ENCODE measurements around the gene ARMCX5.
A peak's percentile ranks its signal among the peaks of the same experiment; 100 is the strongest.

The ARMCX5 gene

GRCh38 chrX:102627640-102628039 is 28.3 kb downstream of the ARMCX5 start:
- Histone ChIP-seq H3K36me3 (ENCODE audit: control insufficient read depth, insufficient read depth, low read length) (no peaks in the 10 kb centered on the region), H3K27me3 (replicated peaks; ENCODE audit: control insufficient read depth, insufficient read depth, low read length, poor library complexity, severe bottlenecking) (no peaks in the 10 kb centered on the region), H3K4me3 (ENCODE audit: insufficient read depth, low read depth, low read length, poor library complexity, severe bottlenecking) (no peak overlapping the region), H3K27ac (ENCODE audit: insufficient read depth, low read length, poor library complexity, severe bottlenecking) (no peak overlapping the region), H3K4me1 (ENCODE audit: control insufficient read depth, insufficient read depth, low read length, poor library complexity, severe bottlenecking) (no peaks in the 10 kb centered on the region), H3K9me3 (ENCODE audit: control insufficient read depth, low read length) (no peaks in the 10 kb centered on the region)
- no peak for DNase-seq

DNA sequence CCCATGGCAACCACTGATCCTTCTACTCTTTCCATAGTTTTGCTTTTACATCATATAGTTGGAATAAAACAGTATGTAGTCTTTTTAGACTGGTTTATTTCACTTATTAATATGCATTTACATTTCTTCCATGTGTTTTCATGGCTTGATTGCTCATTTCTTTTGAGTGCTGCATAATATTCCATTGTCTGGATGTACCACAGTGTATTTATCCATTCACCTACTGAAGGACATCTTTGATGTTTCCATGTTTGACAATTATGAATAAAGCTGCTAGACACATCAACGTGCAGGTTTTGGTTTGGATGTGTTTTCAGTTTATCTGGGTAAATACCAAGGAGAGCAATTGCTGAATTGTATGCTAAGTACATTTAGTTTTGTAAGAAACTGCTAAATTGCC is 38.2 kb downstream of the ARMCX5 start:
- H3K4me3 ChIP-seq (ENCODE audit: insufficient read depth, low read depth, low read length, poor library complexity, severe bottlenecking) = no peak overlapping the region
- no peaks in the 10 kb centered on the region for H3K36me3 ChIP-seq (ENCODE audit: control insufficient read depth, insufficient read depth, low read length)
- DNase-seq = no peak
- no peak overlapping the region for H3K27ac ChIP-seq (ENCODE audit: insufficient read depth, low read length, poor library complexity, severe bottlenecking)
- no peaks in the 10 kb centered on the region for H3K9me3 ChIP-seq (ENCODE audit: control insufficient read depth, low read length)
- no peaks in the 10 kb centered on the region for H3K27me3 ChIP-seq (replicated peaks; ENCODE audit: control insufficient read depth, insufficient read depth, low read length, poor library complexity, severe bottlenecking)
- H3K4me1 ChIP-seq (ENCODE audit: control insufficient read depth, insufficient read depth, low read length, poor library complexity, severe bottlenecking) = no peaks in the 10 kb centered on the region

DNA sequence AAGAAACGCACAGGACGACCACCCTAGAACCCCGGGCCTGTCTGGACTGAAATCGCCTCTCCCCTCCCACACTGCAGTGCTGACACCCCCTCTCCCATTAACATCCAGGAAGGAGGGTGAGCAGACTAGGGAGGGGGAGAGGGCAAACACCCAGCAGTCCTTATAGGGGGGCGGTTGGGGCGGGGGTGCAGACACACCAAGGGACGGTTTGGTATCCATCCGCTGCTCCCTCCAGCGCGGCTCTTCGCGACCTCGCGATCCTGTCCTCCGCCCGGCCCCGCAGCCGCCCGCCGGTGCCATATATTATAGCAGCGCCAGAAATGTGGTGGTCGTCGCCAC is 51.6 kb downstream of the ARMCX5 start:
- DNase-seq = no peak
- Histone ChIP-seq H3K4me1 (ENCODE audit: control insufficient read depth, insufficient read depth, low read length, poor library complexity, severe bottlenecking) (peaks cover 5% of the 10 kb centered on the region), H3K4me3 (ENCODE audit: insufficient read depth, low read depth, low read length, poor library complexity, severe bottlenecking) (peak overlapping the region; percentile 71), H3K27ac (ENCODE audit: insufficient read depth, low read length, poor library complexity, severe bottlenecking) (peak overlapping the region; percentile 14), H3K36me3 (ENCODE audit: control insufficient read depth, insufficient read depth, low read length) (no peaks in the 10 kb centered on the region), H3K9me3 (ENCODE audit: control insufficient read depth, low read length) (no peaks in the 10 kb centered on the region), H3K27me3 (replicated peaks; ENCODE audit: control insufficient read depth, insufficient read depth, low read length, poor library complexity, severe bottlenecking) (no peaks in the 10 kb centered on the region)

- peak within 1 kb of the TSS; percentile 67 for H3K27ac ChIP-seq (ENCODE audit: insufficient read depth, low read length, poor library complexity, severe bottlenecking)
Observed at GRCh38 chrX:102651242-102652011, 52.1 kb downstream of the ARMCX5 start, which contains the start of gene GPRASP1. Gene GPRASP1, plus strand, starts transcription at chrX:102651483. Its CDS starts 2,431 bp downstream, at chrX:102653914.

GRCh38 chrX:102652031-102652688 is 52.8 kb downstream of the ARMCX5 start:
- Histone ChIP-seq H3K36me3 (ENCODE audit: control insufficient read depth, insufficient read depth, low read length) (no peaks in the 10 kb centered on the region), H3K9me3 (ENCODE audit: control insufficient read depth, low read length) (no peaks in the 10 kb centered on the region), H3K4me1 (ENCODE audit: control insufficient read depth, insufficient read depth, low read length, poor library complexity, severe bottlenecking) (peaks cover 5% of the 10 kb centered on the region), H3K27ac (ENCODE audit: insufficient read depth, low read length, poor library complexity, severe bottlenecking) (peak overlapping the region; percentile 67), H3K27me3 (replicated peaks; ENCODE audit: control insufficient read depth, insufficient read depth, low read length, poor library complexity, severe bottlenecking) (no peaks in the 10 kb centered on the region), H3K4me3 (ENCODE audit: insufficient read depth, low read depth, low read length, poor library complexity, severe bottlenecking) (peak overlapping the region; percentile 71)
- DNase-seq = peak; percentile 17 to 53 (median 44)

More at GRCh38 chrX:102651242-102652011, 52.1 kb downstream of the ARMCX5 start, which contains the start of gene GPRASP1:
- Histone ChIP-seq H3K27me3 (replicated peaks; ENCODE audit: control insufficient read depth, insufficient read depth, low read length, poor library complexity, severe bottlenecking) (no peaks in the 10 kb centered on the region), H3K4me1 (ENCODE audit: control insufficient read depth, insufficient read depth, low read length, poor library complexity, severe bottlenecking) (peaks cover 5% of the 10 kb centered on the region), H3K9me3 (ENCODE audit: control insufficient read depth, low read length) (no peaks in the 10 kb centered on the region), H3K36me3 (ENCODE audit: control insufficient read depth, insufficient read depth, low read length) (no peaks in the 10 kb centered on the region), H3K4me3 (ENCODE audit: insufficient read depth, low read depth, low read length, poor library complexity, severe bottlenecking) (peak within 1 kb of the TSS; percentile 71)
- DNase-seq = peak; percentile 44 to 56 (median 50)
